NCI-H1417 (cell line): ENCODE results near the gene MTERF4.
A peak's percentile ranks its signal among the peaks of the same experiment; 100 is the strongest.

Experiments used
- DNase-seq, 3 experiments: peaks; one replicate each; lab custom pipeline; 2025; lab: John Stamatoyannopoulos, UW

The MTERF4 gene

GRCh38 chr2:241102239-241102803 is at the start of gene MTERF4:
Gene MTERF4, minus strand, starts transcription at chr2:241102287. Its CDS starts 14 bp downstream, at chr2:241102273.
- DNase-seq = peak; percentile 75 to 90 (median 79)

DNA sequence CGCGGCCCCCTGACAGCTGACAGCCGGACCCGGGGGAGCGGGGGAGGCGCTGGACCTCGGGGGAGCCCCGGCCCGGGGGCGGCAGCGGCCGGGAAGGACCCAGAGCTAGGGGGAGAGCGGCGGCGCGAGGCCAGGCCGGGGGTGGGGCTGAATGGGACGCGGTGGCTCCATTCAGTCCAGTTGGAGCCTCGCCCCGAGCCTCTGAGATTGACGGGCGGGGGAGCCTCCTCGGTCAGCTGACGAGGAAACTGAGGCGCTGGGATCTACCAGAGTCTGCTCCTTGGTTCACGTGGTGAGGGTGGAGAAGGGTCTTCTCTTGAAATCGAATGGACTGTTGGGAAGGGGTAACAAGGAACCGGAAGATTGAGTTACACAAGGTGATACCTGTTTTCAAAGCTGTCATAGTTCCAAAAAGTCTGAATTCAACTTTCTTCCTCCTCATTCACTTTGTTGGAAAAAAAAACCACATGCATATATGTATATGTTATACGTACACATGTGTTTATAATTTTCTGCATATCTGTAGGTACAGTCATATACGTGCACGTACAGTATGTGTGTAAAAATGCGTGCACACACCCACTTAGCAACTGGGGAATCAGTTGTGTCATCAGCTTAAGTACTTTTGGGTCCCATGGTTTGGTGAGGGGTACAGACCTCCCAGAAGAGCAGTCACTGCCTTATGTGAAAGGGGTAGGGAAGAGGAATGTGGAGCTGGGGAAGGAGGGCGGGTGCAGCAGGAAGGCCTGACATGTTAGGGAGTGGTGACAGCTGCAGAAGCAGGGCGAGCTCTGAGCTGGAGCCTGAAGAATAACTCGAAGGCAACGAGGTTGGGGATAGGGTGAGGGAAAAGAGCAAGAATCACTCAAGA is 48.8 kb upstream of the MTERF4 start:
- no peak for DNase-seq

DNA sequence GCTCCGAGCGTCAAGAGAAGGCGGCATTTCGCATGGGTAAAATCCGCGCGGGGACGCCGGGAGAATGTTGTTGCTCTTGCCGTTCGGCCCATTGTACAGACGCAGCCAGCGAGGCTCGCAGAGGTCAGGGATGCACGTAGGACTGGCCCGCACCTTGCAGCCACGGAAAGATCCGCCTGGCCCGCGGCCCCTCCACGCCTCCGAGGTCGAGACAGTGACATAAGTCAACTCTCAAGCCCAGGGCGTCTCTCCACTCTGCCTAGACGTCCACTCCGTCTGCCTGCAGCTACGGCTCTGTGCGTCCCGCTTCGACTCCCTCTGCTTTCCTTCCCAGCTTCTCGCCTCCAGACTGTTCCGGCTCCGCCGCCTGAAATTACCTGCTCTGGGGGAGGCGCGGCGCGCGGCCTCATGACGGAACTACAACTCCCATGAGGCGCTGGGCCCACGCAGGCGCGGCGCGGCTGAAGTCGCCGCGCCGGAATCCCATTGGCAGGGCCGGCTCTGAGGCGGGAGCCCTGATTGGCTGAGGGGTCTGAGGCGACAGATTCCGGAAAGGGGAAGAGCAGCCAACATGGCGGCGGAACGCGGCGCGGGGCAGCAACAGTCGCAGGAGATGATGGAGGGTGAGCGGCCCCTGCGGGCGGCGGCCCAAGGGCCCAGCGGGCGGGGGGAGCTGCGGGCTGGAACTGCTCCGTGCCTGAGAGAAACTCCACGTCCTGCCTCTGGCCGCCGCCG is 48.0 kb upstream of the MTERF4 start, which contains the start of gene PPP1R7:
Gene PPP1R7 (plus strand): TSS at position 543 of the 735 bp plus-strand sequence. CDS start 29 bp downstream, at position 572.
- DNase-seq = peak; percentile 89 to 96 (median 93)

DNA sequence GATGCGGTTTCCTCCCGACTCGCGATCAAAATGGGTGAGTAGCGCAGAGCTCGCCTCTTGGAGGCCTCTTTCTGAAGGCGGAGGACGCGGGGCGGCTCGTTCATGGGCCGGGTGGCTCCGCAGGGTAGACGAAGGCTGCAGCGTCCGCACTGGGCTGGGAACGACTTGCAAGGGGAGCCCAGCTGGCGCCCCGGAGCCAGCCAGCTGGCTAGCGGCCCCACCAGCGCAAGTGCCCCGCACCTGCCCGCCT is 47.5 kb upstream of the MTERF4 start:
- DNase-seq = no peak

- DNase-seq = peak; percentile 95 to 99 (median 96)
These were observed 47.0 kb upstream of the MTERF4 start, which contains the start of gene PASK for GRCh38 chr2:241148891-241149674. Gene PASK, minus strand, starts transcription at chr2:241149472. Its CDS starts 6,440 bp downstream, at chr2:241143032.

- DNase-seq = peak in 1 of 3 experiments; percentile 35
These were observed 46.2 kb upstream of the MTERF4 start for GRCh38 chr2:241148239-241148638.

GRCh38 chr2:241147336-241147735 is 45.2 kb upstream of the MTERF4 start:
- no peak for DNase-seq

GRCh38 chr2:241146286-241146685 is 44.2 kb upstream of the MTERF4 start:
- no peak for DNase-seq

GRCh38 chr2:241142593-241142992 is 40.5 kb upstream of the MTERF4 start:
- DNase-seq = no peak

DNA sequence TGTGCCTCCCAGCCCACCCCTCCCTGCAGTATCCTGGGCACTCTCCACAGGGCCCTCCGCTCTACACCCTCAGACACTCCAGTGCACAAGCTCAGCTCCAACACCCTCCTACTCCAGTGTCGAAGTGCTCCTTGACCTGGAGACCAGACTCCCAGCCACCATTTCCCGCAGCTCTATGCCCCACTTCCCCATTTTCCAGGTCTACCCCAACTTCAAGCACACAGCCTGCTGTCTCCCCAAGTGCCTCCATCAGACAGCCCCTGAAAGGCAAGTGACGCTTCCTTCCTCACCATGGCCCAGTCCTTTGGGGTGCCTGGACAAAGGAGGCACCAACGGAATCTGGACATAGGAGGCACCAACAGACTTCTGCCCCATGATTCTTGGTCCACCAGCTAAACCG is 40.0 kb upstream of the MTERF4 start:
- DNase-seq = no peak

GRCh38 chr2:241141214-241141770 is 39.2 kb upstream of the MTERF4 start:
- no peak for DNase-seq

GRCh38 chr2:241140445-241140840 is 38.4 kb upstream of the MTERF4 start:
- no peak for DNase-seq

DNA sequence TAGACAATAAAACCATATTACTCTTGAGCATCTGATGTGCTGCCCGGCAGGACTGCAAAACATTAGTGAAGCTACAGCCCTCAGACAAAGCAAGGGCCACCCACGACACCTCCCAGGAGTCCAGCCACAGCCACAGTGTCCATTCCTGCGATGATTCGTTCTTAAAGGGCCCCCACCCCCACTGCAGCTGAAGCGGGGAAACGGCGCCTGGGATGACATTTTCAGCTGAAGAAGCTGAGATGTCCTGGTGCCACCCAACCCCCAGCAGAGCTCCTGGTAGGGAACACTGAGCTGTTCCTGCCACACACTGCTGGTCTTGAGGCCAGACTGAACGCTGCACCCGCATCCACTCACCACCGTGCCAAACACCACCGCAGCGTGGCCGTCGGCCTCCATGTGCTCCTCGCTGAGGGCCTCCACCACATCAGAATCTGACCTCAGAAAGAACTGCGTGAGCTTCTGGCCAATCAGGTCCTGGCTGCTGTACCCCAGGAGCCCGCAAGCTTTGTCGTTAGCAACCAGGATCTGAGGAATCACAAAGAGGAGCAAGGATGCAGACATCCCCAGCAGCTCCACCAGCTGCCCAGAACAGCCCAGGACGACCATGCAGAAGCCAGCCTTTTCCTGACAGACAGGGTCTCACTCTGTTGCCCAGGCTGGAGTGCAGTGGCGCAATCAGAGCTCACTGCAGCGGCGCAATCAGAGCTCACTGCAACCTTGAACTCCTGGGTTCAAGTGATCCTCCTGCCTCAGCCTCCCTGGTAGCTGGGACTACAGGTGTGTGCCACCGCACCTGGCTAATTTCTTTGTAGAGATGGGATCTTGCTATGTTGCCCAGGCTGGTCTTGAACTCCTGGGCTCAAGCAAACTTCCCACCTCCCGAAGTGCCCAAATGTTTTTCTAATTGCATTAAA is 37.7 kb upstream of the MTERF4 start:
- no peak for DNase-seq

DNA sequence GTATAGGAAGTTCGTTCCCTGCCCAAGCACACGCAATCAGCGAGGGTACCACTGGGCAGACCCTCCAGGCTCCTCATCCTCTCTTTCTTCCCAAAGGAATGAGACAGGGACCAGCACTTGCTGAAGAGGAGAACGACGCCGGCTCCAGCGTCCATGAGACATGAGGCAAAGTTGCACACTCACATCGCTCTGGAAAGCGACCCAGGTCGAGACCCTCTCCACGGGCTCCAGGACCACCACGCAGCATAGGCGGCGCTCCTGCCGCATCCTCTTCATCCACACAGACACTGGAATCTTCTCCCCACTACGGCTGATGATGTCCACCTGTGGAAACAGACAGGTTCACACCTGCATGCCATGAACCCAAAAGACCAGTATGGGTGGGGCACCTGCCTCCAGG is 36.4 kb upstream of the MTERF4 start:
- no peak for DNase-seq

GRCh38 chr2:241137276-241138190 is 35.4 kb upstream of the MTERF4 start:
- DNase-seq = no peak

GRCh38 chr2:241136661-241137260 is 34.7 kb upstream of the MTERF4 start:
- DNase-seq = no peak

DNA sequence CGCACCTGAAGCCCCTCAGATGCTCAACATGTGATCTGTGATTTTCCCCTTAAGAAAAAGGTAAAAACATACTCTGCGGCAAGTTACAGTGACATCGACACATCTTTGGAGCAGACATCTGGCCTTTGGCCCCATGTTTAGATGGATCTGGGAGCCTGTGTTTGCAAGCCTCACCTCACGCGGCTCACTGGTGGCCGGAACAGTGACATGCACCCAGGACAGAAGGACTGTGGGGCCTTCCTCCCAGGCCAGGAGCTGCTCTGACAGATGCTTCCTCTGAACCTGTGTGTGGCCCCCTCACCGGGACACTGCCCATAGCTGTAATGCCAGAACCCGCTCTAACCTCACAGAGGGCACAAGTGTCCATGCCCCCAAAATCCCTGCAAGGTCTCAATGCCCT is 34.1 kb upstream of the MTERF4 start:
- no peak for DNase-seq

- no peak for DNase-seq
These were observed 33.6 kb upstream of the MTERF4 start for GRCh38 chr2:241135737-241136136.

GRCh38 chr2:241134711-241135110 is 32.6 kb upstream of the MTERF4 start:
- DNase-seq = no peak
